IMR-90 (cell line): ENCODE data around the gene NTRK3. TPM values are rescaled to one million over a fixed set of nuclear protein-coding genes. Genes with fewer than 3 reads are reported as not detected.

Experiments
- ATAC-seq: fragments of 200-7000 bp; cut with Tn5 transposase; 2 replicates; pipeline ENCODE4 v1.9.1; 2020; ENCODE audit warnings: low read depth, mild to moderate bottlenecking, moderate library complexity
- BruUV-seq: library from RNA; stranded (reverse); fragments of 400-500 nt; replicated peaks from 2 replicates; lab custom pipeline; 2021; lab: Mats Ljungman, UMichigan
- CTCF ChIA-PET: fragments of 300-600 bp; formaldehyde crosslinking; extraction: SDS; loops from one replicate; lab custom pipeline; 2021; ENCODE audit warnings: antibody characterized with exemption; lab: Yijun Ruan, JAX
- POLR2A ChIA-PET: fragments of 300-600 bp; sonication (Branson Sonifier 250); formaldehyde crosslinking; loops from one replicate; lab custom pipeline; 2022; ENCODE audit warnings: antibody characterized with exemption; ENCODE audit not compliant: unreplicated experiment; lab: Charles Lee
- DNase-seq: peaks from one replicate; pipeline ENCODE4 v3.0.0; 2013
- H2AFZ ChIP-seq: replicated peaks from 2 replicates; pipeline ENCODE3; 2013; ENCODE audit warnings: low read length, mild to moderate bottlenecking; ENCODE audit not compliant: poor library complexity
- H2AK5ac ChIP-seq: 2 replicates; pipeline ENCODE4 v1.6.1; 2013; ENCODE audit warnings: low read depth, low read length, inconsistent platforms
- H2AK9ac ChIP-seq: replicated peaks from 2 replicates; pipeline ENCODE3; 2013; ENCODE audit warnings: mild to moderate bottlenecking, low read depth, low read length, moderate library complexity; ENCODE audit not compliant: poor library complexity
- H2BK120ac ChIP-seq: 2 replicates; pipeline ENCODE4 v1.6.1; 2013; ENCODE audit warnings: low read depth, low read length, inconsistent platforms
- H2BK15ac ChIP-seq: 3 replicates; pipeline ENCODE4 v1.6.1; 2013; ENCODE audit warnings: low read depth, low read length, inconsistent platforms
- H2BK20ac ChIP-seq: 2 replicates; pipeline ENCODE4 v1.6.1; 2013; ENCODE audit warnings: low read depth, mild to moderate bottlenecking, inconsistent platforms, low read length, moderate library complexity
- H2BK5ac ChIP-seq: 2 replicates; pipeline ENCODE4 v1.6.1; 2013; ENCODE audit warnings: mild to moderate bottlenecking, low read depth, low read length, inconsistent platforms; ENCODE audit not compliant: poor library complexity, severe bottlenecking
- H3K14ac ChIP-seq: replicated peaks from 2 replicates; pipeline ENCODE4 v1.6.1; 2013; ENCODE audit warnings: low read depth, low read length, inconsistent platforms
- H3K18ac ChIP-seq: 2 replicates; pipeline ENCODE4 v1.6.1; 2013; ENCODE audit warnings: low read depth, low read length, control low read depth
- H3K23ac ChIP-seq: 2 replicates; pipeline ENCODE4 v1.6.1; 2013; ENCODE audit warnings: low read depth, low read length, inconsistent platforms
- H3K27ac ChIP-seq: 2 replicates; pipeline ENCODE4 v1.5.1; 2013; ENCODE audit warnings: mild to moderate bottlenecking, control low read depth, low read length; ENCODE audit not compliant: insufficient read depth
- H3K27me3 ChIP-seq: 2 replicates; pipeline ENCODE4 v1.6.1; 2013; ENCODE audit warnings: low read length; ENCODE audit not compliant: control insufficient read depth, insufficient read depth
- H3K36me3 ChIP-seq: 2 replicates; pipeline ENCODE4 v1.6.1; 2013; ENCODE audit warnings: low read length, mixed read lengths; ENCODE audit not compliant: control insufficient read depth, insufficient read depth
- H3K4ac ChIP-seq: 2 replicates; pipeline ENCODE4 v1.6.1; 2013; ENCODE audit warnings: low read depth, low read length, inconsistent platforms
- H3K4me1 ChIP-seq: 2 replicates; pipeline ENCODE4 v1.6.1; 2013; ENCODE audit warnings: low read length, mixed read lengths; ENCODE audit not compliant: control insufficient read depth, insufficient read depth
- H3K4me2 ChIP-seq: 2 replicates; pipeline ENCODE4 v1.6.1; 2013; ENCODE audit warnings: low read depth, mild to moderate bottlenecking, control low read depth, low read length, moderate library complexity
- H3K4me3 ChIP-seq: 2 replicates; pipeline ENCODE4 v1.5.1; 2013; ENCODE audit warnings: low read depth, mild to moderate bottlenecking, control low read depth, low read length, moderate library complexity; ENCODE audit not compliant: insufficient read depth
- H3K56ac ChIP-seq: 2 replicates; pipeline ENCODE4 v1.6.1; 2013; ENCODE audit warnings: low read length, inconsistent platforms; ENCODE audit not compliant: insufficient read depth; ENCODE audit errors: extremely low read depth
- H3K79me1 ChIP-seq, 2 experiments: 2 replicates each; pipeline ENCODE4 v1.6.1; 2013; ENCODE audit warnings: low read length in 2 of 2, inconsistent platforms in 1 of 2, low read depth in 1 of 2
- H3K9ac ChIP-seq: 2 replicates; pipeline ENCODE4 v1.6.1; 2013; ENCODE audit warnings: low read depth, low read length, control low read depth
- H3K9me1 ChIP-seq: 2 replicates; pipeline ENCODE4 v1.6.1; 2013; ENCODE audit warnings: low read length, inconsistent platforms; ENCODE audit not compliant: insufficient read depth
- H3K9me3 ChIP-seq: 2 replicates; pipeline ENCODE4 v1.6.1; 2013; ENCODE audit warnings: low read length; ENCODE audit not compliant: control insufficient read depth, insufficient read depth
- H4K20me1 ChIP-seq: 2 replicates; pipeline ENCODE4 v1.6.1; 2013; ENCODE audit warnings: low read length, inconsistent platforms; ENCODE audit not compliant: insufficient read depth
- H4K5ac ChIP-seq: 2 replicates; pipeline ENCODE4 v1.6.1; 2013; ENCODE audit warnings: mild to moderate bottlenecking, low read depth, low read length, control low read depth
- H4K8ac ChIP-seq, 2 experiments: 2 replicates each; pipeline ENCODE4 v1.6.1; 2013; ENCODE audit warnings: low read depth in 2 of 2, low read length in 2 of 2, control low read depth in 1 of 2, inconsistent platforms in 1 of 2
- H4K91ac ChIP-seq: 2 replicates; pipeline ENCODE4 v1.6.1; 2013; ENCODE audit warnings: low read depth, low read length, inconsistent platforms; ENCODE audit not compliant: insufficient read depth
- BHLHE40 ChIP-seq: fragments of 150-350 bp; IDR thresholded peaks from 2 replicates; pipeline ENCODE4 v1.6.1; 2016; ENCODE audit warnings: mild to moderate bottlenecking, low read depth, low read length
- CEBPB ChIP-seq: IDR thresholded peaks from 2 replicates; pipeline ENCODE4 v1.6.1; 2012; ENCODE audit warnings: low read depth, low read length, improper control_type of control experiment
- CHD1 ChIP-seq: IDR thresholded peaks from 2 replicates; pipeline ENCODE4 v1.6.1; 2012; ENCODE audit warnings: low read depth, low read length, improper control_type of control experiment
- FOS ChIP-seq: fragments of 150-350 bp; IDR thresholded peaks from 2 replicates; pipeline ENCODE4 v1.6.1; 2016; ENCODE audit warnings: low read depth, low read length
- MAFK ChIP-seq: IDR thresholded peaks from 2 replicates; pipeline ENCODE4 v1.6.1; 2012; ENCODE audit warnings: low read depth, low read length, improper control_type of control experiment
- MAZ ChIP-seq: IDR thresholded peaks from 2 replicates; pipeline ENCODE4 v1.6.1; 2012; ENCODE audit warnings: low read depth, mild to moderate bottlenecking, low read length, improper control_type of control experiment, moderate library complexity, borderline replicate concordance
- MXI1 ChIP-seq: IDR thresholded peaks from 2 replicates; pipeline ENCODE4 v1.6.1; 2012; ENCODE audit warnings: low read depth, mild to moderate bottlenecking, low read length, moderate library complexity, borderline replicate concordance
- NFE2L2 ChIP-seq: fragments of 150-350 bp; IDR thresholded peaks from 2 replicates; pipeline ENCODE4 v1.6.1; 2016; ENCODE audit warnings: low read depth, mild to moderate bottlenecking, low read length
- POLR2A ChIP-seq: IDR thresholded peaks from 2 replicates; pipeline ENCODE4 v1.6.1; 2012; ENCODE audit warnings: mild to moderate bottlenecking, low read depth, low read length
- RAD21 ChIP-seq: IDR thresholded peaks from 2 replicates; pipeline ENCODE4 v1.6.1; 2012; ENCODE audit warnings: low read length, improper control_type of control experiment
- RCOR1 ChIP-seq: IDR thresholded peaks from 2 replicates; pipeline ENCODE4 v1.6.1; 2012; ENCODE audit warnings: mild to moderate bottlenecking, low read length, improper control_type of control experiment; ENCODE audit not compliant: insufficient replicate concordance
- RFX5 ChIP-seq: IDR thresholded peaks from 2 replicates; pipeline ENCODE4 v1.8.0; 2012; ENCODE audit warnings: low read depth, mild to moderate bottlenecking, low read length, moderate library complexity
- SMC3 ChIP-seq: fragments of 150-350 bp; IDR thresholded peaks from 2 replicates; pipeline ENCODE4 v1.6.1; 2016; ENCODE audit warnings: low read depth, mild to moderate bottlenecking, antibody characterized with exemption, low read length, moderate library complexity
- USF2 ChIP-seq: fragments of 150-350 bp; IDR thresholded peaks from 2 replicates; pipeline ENCODE4 v1.6.1; 2017; ENCODE audit warnings: mild to moderate bottlenecking, antibody characterized with exemption, low read length, low read depth
- WGBS, 2 experiments: methylation state at CpG; one replicate each; pipeline versions ENCODE4 v1.1.5 to v1.1.7; 2013; ENCODE audit warnings: missing lambda C conversion rate in 2 of 2; ENCODE audit not compliant: insufficient read length in 1 of 2; ENCODE audit errors: extremely low coverage in 2 of 2; 5-methylcytosine and 5-hydroxymethylcytosine counted together
- dilution Hi-C: fragments of 300-500 bp; cut with HindIII; formaldehyde crosslinking; loops from one replicate; pipeline ENCODE4 v1.14.3; 2018; ENCODE audit warnings: low sequenced_read_pairs; ENCODE audit not compliant: unreplicated experiment
- in situ Hi-C: fragments of 300-500 bp; cut with MboI; formaldehyde crosslinking; loops from 3 replicates; pipeline ENCODE4 v1.14.3; 2019; ENCODE audit warnings: low sequenced_read_pairs, inconsistent platforms, mixed read lengths
- intact Hi-C: fragments of 100-400 bp; cut with micrococcal nuclease; formaldehyde crosslinking; loops from 2 replicates; pipeline ENCODE4 v1.10.0; 2022
- polyA plus RNA-seq, 3 experiments: library from polyadenylated mRNA; depleted of rRNA; stranded (reverse); fragments of >200 nt; gene quantifications; 2 replicates each; pipeline ENCODE4 v1.2.3, GENCODE V29; 2012; ENCODE audit warnings: low replicate concordance in 1 of 3
- total RNA-seq: library from RNA; depleted of rRNA; stranded (reverse); fragments of >200 nt; gene quantifications from 2 replicates; pipeline ENCODE4 v1.2.3, GENCODE V29; 2012
- TF ChIP-seq, protein P1 (sequence below): conservative IDR thresholded peaks from 2 replicates; pipeline ENCODE4 v1.5.1; 2012; ENCODE audit warnings: mild to moderate bottlenecking, low read depth, low read length, improper control_type of control experiment
- TF ChIP-seq, protein P2 (sequence below): fragments of 150-350 bp; IDR thresholded peaks from 2 replicates; pipeline ENCODE4 v1.6.1; 2016; ENCODE audit warnings: low read depth, mild to moderate bottlenecking, low read length, moderate library complexity, borderline replicate concordance

NTRK3 gene
- total and polyA plus RNA-seq, 2 of the 4 experiments (the other 2 are of a cell fraction): under 0.01 to 0.15 TPM

DNA sequence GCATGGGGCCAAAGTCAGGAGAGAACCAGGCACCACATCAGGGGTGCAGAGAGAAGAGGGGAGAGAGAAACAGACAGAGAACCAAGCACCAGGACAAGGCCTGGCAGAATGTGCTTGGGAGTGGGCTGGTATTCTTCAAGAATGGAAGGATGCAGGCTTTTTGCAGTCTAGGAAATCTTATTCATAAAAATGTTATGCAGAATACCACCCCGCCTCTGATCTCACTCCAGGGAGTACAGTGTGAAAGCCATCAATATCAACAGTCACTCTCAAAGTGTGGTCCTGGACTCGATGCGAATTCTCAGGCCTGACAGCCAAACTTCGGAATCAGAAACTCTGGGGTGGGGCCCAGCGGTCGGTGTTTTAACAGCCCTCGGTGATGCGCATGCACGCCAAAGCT lies 16.9 kb downstream of the NTRK3 start:
- Histone ChIP-seq H3K9ac (no peak overlapping the region), H2BK15ac (no peak overlapping the region), H3K56ac (no peak overlapping the region), H3K9me1 (no peaks in the 10 kb centered on the region), H3K23ac (no peak overlapping the region), H3K4me3 (no peak overlapping the region), H3K79me1 (no peaks in the 10 kb centered on the region), H4K5ac (no peak overlapping the region), H2BK120ac (no peak overlapping the region), H4K91ac (no peak overlapping the region), H2AFZ (no peak overlapping the region), H2AK9ac (no peak overlapping the region), H3K4me1 (no peaks in the 10 kb centered on the region), H2AK5ac (no peak overlapping the region), H3K27me3 (no peaks in the 10 kb centered on the region), H3K14ac (no peak overlapping the region), H3K4me2 (no peak overlapping the region), H2BK20ac (no peak overlapping the region), H4K20me1 (no peaks in the 10 kb centered on the region), H4K8ac (no peak overlapping the region), H3K4ac (no peak overlapping the region), H3K36me3 (no peaks in the 10 kb centered on the region), H3K9me3 (no peaks in the 10 kb centered on the region), H2BK5ac (no peak overlapping the region), H3K27ac (no peak overlapping the region), H3K18ac (no peak overlapping the region)
- CTCF ChIA-PET: no interaction called here
- TF ChIP-seq MAZ: no peak
- no peak for TF ChIP-seq RFX5
- no peak for TF ChIP-seq BHLHE40
- no peak for TF ChIP-seq CEBPB
- no peak for TF ChIP-seq RAD21
- TF ChIP-seq, protein P1, sequence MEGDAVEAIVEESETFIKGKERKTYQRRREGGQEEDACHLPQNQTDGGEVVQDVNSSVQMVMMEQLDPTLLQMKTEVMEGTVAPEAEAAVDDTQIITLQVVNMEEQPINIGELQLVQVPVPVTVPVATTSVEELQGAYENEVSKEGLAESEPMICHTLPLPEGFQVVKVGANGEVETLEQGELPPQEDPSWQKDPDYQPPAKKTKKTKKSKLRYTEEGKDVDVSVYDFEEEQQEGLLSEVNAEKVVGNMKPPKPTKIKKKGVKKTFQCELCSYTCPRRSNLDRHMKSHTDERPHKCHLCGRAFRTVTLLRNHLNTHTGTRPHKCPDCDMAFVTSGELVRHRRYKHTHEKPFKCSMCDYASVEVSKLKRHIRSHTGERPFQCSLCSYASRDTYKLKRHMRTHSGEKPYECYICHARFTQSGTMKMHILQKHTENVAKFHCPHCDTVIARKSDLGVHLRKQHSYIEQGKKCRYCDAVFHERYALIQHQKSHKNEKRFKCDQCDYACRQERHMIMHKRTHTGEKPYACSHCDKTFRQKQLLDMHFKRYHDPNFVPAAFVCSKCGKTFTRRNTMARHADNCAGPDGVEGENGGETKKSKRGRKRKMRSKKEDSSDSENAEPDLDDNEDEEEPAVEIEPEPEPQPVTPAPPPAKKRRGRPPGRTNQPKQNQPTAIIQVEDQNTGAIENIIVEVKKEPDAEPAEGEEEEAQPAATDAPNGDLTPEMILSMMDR: no peak
- TF ChIP-seq, protein P2, sequence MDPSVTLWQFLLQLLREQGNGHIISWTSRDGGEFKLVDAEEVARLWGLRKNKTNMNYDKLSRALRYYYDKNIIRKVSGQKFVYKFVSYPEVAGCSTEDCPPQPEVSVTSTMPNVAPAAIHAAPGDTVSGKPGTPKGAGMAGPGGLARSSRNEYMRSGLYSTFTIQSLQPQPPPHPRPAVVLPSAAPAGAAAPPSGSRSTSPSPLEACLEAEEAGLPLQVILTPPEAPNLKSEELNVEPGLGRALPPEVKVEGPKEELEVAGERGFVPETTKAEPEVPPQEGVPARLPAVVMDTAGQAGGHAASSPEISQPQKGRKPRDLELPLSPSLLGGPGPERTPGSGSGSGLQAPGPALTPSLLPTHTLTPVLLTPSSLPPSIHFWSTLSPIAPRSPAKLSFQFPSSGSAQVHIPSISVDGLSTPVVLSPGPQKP: no peak
- TF ChIP-seq RCOR1: no peak
- TF ChIP-seq CHD1: no peak
- TF ChIP-seq FOS: no peak
- no peak for TF ChIP-seq USF2
- no peak for TF ChIP-seq POLR2A
- no peak for TF ChIP-seq SMC3
- no peak for TF ChIP-seq NFE2L2
- no peak for TF ChIP-seq MAFK
- TF ChIP-seq MXI1: no peak
- in situ Hi-C loops: no loop called here
- dilution Hi-C loops: no loop called here
- POLR2A ChIA-PET: no interaction called here
- intact Hi-C loops: no loop called here
- DNase-seq (no peak), ATAC-seq (no peak)
- BruUV-seq: no TSS peak
- 77% methylated on average over 8 of the region's 9 CpGs; no CpG with 5 or more reads in 1 of the 2 experiments for WGBS, 2 experiments
